GM19035 (cell line): ENCODE measurements around the gene P2RX1.
A peak's percentile ranks its signal among the peaks of the same experiment; 100 is the strongest.

Experiments
- ATAC-seq: cut with Tn5 transposase; IDR thresholded peaks from one replicate; pipeline ENCODE4 v1.9.1; 2021; ENCODE audit not compliant: unreplicated experiment

Gene P2RX1

GRCh38 chr17:3925684-3926485 is 9.6 kb upstream of the P2RX1 start:
- ATAC-seq, result no peak

GRCh38 chr17:3924512-3925350 is 8.5 kb upstream of the P2RX1 start:
- no peak for ATAC-seq

- ATAC-seq, result no peak
Measured at GRCh38 chr17:3923466-3924190, 7.4 kb upstream of the P2RX1 start.

GRCh38 chr17:3922765-3923164 is 6.5 kb upstream of the P2RX1 start:
- ATAC-seq, result no peak

- no peak for ATAC-seq
Measured at GRCh38 chr17:3921502-3922319, 5.4 kb upstream of the P2RX1 start.

GRCh38 chr17:3921006-3921405 is 4.7 kb upstream of the P2RX1 start:
- no peak for ATAC-seq

- no peak for ATAC-seq
Measured at GRCh38 chr17:3919123-3919624, 2.9 kb upstream of the P2RX1 start.

GRCh38 chr17:3918372-3919122 is 2.3 kb upstream of the P2RX1 start:
- no peak for ATAC-seq

GRCh38 chr17:3917391-3917931 is 1.2 kb upstream of the P2RX1 start:
- no peak for ATAC-seq

GRCh38 chr17:3916825-3917224 is 560 bp upstream of the P2RX1 start:
- ATAC-seq, result no peak

GRCh38 chr17:3915581-3915994 is 677 bp downstream of the P2RX1 start:
- ATAC-seq, result no peak

- ATAC-seq, result peak; percentile 41
Measured at GRCh38 chr17:3914312-3914670, 2.0 kb downstream of the P2RX1 start.

GRCh38 chr17:3913531-3914311 is 2.5 kb downstream of the P2RX1 start:
- peak; percentile 50 for ATAC-seq

- no peak for ATAC-seq
Measured at GRCh38 chr17:3912827-3913226, 3.4 kb downstream of the P2RX1 start.

- ATAC-seq, result peak; percentile 77
Measured at GRCh38 chr17:3911271-3912053, 4.8 kb downstream of the P2RX1 start.

GRCh38 chr17:3910420-3911270 is 5.6 kb downstream of the P2RX1 start:
- ATAC-seq, result no peak

GRCh38 chr17:3909257-3909656 is 7.0 kb downstream of the P2RX1 start:
- no peak for ATAC-seq
